SU-DHL-6 (cell line): ENCODE results near the gene LUC7L.
"Not testable (repeated sequence)": the region's sequence is repeated elsewhere in the genome, so short reads cannot be mapped to it uniquely, and the experiment has no call there.

Experiments
- H2AFZ ChIP-seq: fragments of 200-600 bp; sonication (generic); 2 replicates; pipeline ENCODE4 v1.6.1; 2014; ENCODE audit warnings: low read depth, mild to moderate bottlenecking, moderate library complexity, mixed read lengths, antibody characterized with exemption, low read length; ENCODE audit not compliant: severe bottlenecking
- H3F3A ChIP-seq: fragments of 200-600 bp; shearing (Covaris generic); 2 replicates; pipeline ENCODE4 v1.6.0; 2016; ENCODE audit warnings: antibody characterized with exemption, mild to moderate bottlenecking; ENCODE audit not compliant: insufficient read depth
- H3K27ac ChIP-seq: fragments of 200-600 bp; sonication (generic); 2 replicates; pipeline ENCODE4 v1.5.1; 2016; ENCODE audit warnings: low read depth, mild to moderate bottlenecking, low read length, moderate library complexity, mixed read lengths
- H3K27me3 ChIP-seq: fragments of 200-600 bp; sonication (generic), shearing (Covaris generic); 2 replicates; pipeline ENCODE4 v1.6.0; 2014; ENCODE audit warnings: mild to moderate bottlenecking, low read length
- H3K36me3 ChIP-seq: fragments of 200-600 bp; sonication (generic); 2 replicates; pipeline ENCODE4 v1.6.1; 2014; ENCODE audit warnings: mild to moderate bottlenecking, low read length, mixed read lengths
- H3K4me2 ChIP-seq: fragments of 300-600, 200-600 bp; shearing (Covaris generic), sonication (generic); 2 replicates; pipeline ENCODE4 v1.6.0; 2014; ENCODE audit warnings: low read length, low read depth, mild to moderate bottlenecking; ENCODE audit not compliant: poor library complexity, severe bottlenecking
- H3K4me3 ChIP-seq: fragments of 200-600 bp; sonication (generic); 2 replicates; pipeline ENCODE4 v1.5.1; 2014; ENCODE audit warnings: antibody characterized with exemption, low read length, mild to moderate bottlenecking, mixed read lengths; ENCODE audit not compliant: insufficient read depth, poor library complexity, severe bottlenecking
- H3K79me2 ChIP-seq: fragments of 200-600 bp; sonication (generic); 2 replicates; pipeline ENCODE4 v1.6.1; 2014; ENCODE audit warnings: mild to moderate bottlenecking, low read length, moderate library complexity; ENCODE audit not compliant: insufficient read depth
- H3K9ac ChIP-seq: fragments of 200-600 bp; sonication (generic); 2 replicates; pipeline ENCODE4 v1.7.0; 2014; ENCODE audit warnings: mild to moderate bottlenecking, low read length
- H3K9me2 ChIP-seq: fragments of 200-600 bp; sonication (generic); replicated peaks from 2 replicates; pipeline ENCODE4 v1.6.1; 2014; ENCODE audit warnings: low read length; ENCODE audit not compliant: insufficient read depth
- H3K9me3 ChIP-seq: fragments of 200-600 bp; sonication (generic); 2 replicates; pipeline ENCODE4 v1.6.1; 2014; ENCODE audit warnings: low read length, mixed read lengths; ENCODE audit not compliant: insufficient read depth
- H4K20me1 ChIP-seq: fragments of 200-600 bp; sonication (generic); 2 replicates; pipeline ENCODE4 v1.6.1; 2014; ENCODE audit warnings: low read depth, mild to moderate bottlenecking, antibody characterized with exemption, low read length, moderate library complexity, mixed read lengths
- EZH2phosphoT487 ChIP-seq: fragments of 200-600 bp; sonication (generic), shearing (Covaris generic); conservative IDR thresholded peaks from 2 replicates; pipeline ENCODE4 v1.6.1; 2018; ENCODE audit warnings: mild to moderate bottlenecking, antibody characterized with exemption, low read length, moderate library complexity, mixed read lengths
- TF ChIP-seq, protein P1 (sequence below): fragments of 200-600 bp; sonication (generic); IDR thresholded peaks from one replicate; pipeline ENCODE4 v1.5.1; 2017; ENCODE audit warnings: antibody characterized with exemption, mild to moderate bottlenecking, low read length, moderate library complexity; ENCODE audit not compliant: insufficient read depth, poor library complexity, severe bottlenecking

The LUC7L gene

DNA sequence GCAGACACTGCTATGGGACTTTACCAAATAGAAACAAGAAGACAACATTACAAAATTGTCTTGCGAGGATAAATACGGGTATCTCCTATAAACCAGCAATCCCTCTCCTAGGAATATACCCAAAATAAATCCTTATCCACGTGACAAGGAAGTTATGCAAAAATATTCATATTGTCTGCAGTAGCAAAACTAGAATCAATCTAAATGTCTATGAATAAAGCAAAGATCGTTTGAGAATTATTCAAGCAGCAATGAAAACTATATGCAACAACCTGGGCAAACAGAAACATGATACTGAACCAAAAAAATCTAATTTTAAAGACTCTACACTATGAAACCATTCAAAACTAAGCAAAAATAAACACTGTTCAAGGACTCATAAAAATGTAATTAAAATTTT lies 9.2 kb downstream of the LUC7L start:
- TF ChIP-seq, protein P1, sequence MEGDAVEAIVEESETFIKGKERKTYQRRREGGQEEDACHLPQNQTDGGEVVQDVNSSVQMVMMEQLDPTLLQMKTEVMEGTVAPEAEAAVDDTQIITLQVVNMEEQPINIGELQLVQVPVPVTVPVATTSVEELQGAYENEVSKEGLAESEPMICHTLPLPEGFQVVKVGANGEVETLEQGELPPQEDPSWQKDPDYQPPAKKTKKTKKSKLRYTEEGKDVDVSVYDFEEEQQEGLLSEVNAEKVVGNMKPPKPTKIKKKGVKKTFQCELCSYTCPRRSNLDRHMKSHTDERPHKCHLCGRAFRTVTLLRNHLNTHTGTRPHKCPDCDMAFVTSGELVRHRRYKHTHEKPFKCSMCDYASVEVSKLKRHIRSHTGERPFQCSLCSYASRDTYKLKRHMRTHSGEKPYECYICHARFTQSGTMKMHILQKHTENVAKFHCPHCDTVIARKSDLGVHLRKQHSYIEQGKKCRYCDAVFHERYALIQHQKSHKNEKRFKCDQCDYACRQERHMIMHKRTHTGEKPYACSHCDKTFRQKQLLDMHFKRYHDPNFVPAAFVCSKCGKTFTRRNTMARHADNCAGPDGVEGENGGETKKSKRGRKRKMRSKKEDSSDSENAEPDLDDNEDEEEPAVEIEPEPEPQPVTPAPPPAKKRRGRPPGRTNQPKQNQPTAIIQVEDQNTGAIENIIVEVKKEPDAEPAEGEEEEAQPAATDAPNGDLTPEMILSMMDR = no peak
- no peak for TF ChIP-seq EZH2phosphoT487
- Histone ChIP-seq H2AFZ (no peak overlapping the region), H3K79me2 (peaks cover 42% of the 10 kb centered on the region; the same call in 1 of the 2 replicates), H3K9me2 (no peaks in the 10 kb centered on the region), H3K36me3 (peaks cover 14% of the 10 kb centered on the region; the same call in 1 of the 2 replicates), H3F3A (no peaks in the 10 kb centered on the region), H3K27me3 (no peaks in the 10 kb centered on the region), H3K9me3 (no peaks in the 10 kb centered on the region), H3K9ac (no peak overlapping the region), H3K27ac (no peak overlapping the region), H3K4me3 (no peak overlapping the region), H4K20me1 (no peaks in the 10 kb centered on the region), H3K4me2 (no peak overlapping the region)

DNA sequence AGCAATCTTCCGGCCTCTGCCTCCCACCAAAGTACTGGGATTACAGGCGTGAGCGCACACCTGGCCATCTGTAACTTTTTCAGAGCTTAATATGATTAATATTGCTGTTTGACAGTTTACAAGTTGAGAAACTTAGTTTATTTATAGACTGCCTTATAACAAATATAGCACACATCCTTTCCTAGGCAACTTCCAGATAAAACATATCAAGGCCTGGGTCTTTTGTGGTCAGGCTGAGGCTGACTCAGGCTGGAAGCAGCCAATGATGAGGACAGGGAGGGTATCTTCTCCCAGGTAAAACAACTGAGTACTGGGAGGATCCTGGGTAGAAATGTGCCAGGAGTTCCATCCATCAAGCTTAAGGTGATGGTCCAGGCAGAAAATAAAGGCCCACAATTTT lies 16.2 kb downstream of the LUC7L start:
- H3K36me3 ChIP-seq = peaks cover 5% of the 10 kb centered on the region; the same call in 1 of the 2 replicates

DNA sequence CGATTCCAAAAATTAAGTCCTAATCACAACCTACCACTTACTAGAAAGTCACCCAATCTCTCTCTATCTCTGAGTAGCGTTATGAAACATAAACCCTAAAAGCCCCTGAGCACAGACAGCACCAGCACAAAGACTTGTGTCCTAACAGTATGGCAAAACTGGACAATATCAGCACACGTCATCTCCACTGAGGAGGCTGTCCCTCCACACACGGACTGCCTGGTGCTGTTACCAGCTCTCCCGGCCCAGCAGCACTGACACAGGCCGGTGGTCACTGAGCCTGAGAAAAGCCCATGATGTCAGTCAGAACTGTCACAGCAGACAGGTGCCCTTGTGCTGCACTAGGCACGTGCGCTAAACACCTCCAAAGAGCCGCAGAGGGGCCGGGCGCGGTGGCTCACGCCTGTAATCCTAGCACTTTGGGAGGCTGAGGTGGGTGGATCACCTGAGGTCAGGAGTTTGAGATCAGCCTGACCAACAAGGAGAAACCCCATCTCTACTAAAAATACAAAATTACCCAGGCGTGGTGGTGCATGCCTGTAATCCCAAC lies 17.5 kb downstream of the LUC7L start:
- not testable (repeated sequence) for H3K9me3 ChIP-seq, H3K4me2 ChIP-seq, H3K9ac ChIP-seq, H3K4me3 ChIP-seq, H3K36me3 ChIP-seq, H4K20me1 ChIP-seq, H3K27ac ChIP-seq, H3K27me3 ChIP-seq, H3F3A ChIP-seq, H2AFZ ChIP-seq, H3K9me2 ChIP-seq
- peaks cover 49% of the 10 kb centered on the region for H3K79me2 ChIP-seq

More for the DNA sequence above, 16.2 kb downstream of the LUC7L start:
- Histone ChIP-seq H3K4me3 (no peak overlapping the region), H3F3A (0 out of 2 replicates have a peak, but pooled peaks cover 4% of the 10 kb centered on the region), H4K20me1 (no peaks in the 10 kb centered on the region), H3K9ac (no peak overlapping the region), H3K9me3 (no peaks in the 10 kb centered on the region), H2AFZ (no peak overlapping the region), H3K79me2 (peaks cover 56% of the 10 kb centered on the region), H3K27ac (no peak overlapping the region), H3K27me3 (no peaks in the 10 kb centered on the region), H3K9me2 (no peaks in the 10 kb centered on the region), H3K4me2 (no peak overlapping the region)
- TF ChIP-seq, protein P1 = no peak
- TF ChIP-seq EZH2phosphoT487 = no peak

DNA sequence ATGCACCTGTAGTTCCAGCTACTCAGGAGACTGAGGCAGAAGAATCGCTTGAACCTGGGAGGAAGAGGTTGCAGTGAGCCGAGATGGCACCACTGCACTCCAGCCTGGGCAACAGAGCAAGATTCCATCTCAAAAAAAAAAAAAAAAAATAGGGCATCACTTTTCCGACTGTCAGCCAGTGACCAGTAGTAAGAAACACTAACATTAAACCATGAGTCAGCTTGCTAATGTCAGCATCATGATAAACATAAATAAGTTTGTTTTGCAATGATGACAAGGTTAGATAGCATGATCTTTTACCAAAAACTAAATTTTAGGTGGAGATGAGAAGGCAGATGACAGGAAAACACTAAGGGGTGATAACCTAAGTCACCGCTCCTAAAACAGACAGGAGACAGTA lies 19.9 kb downstream of the LUC7L start:
- H3K4me3 ChIP-seq, H3K9me3 ChIP-seq, H3K9me2 ChIP-seq, H3K27ac ChIP-seq, H3K9ac ChIP-seq, H3F3A ChIP-seq, H3K27me3 ChIP-seq, H2AFZ ChIP-seq, H4K20me1 ChIP-seq, H3K4me2 ChIP-seq: not testable (repeated sequence)
- H3K79me2 ChIP-seq = peaks cover 35% of the 10 kb centered on the region
- H3K36me3 ChIP-seq = peaks cover 16% of the 10 kb centered on the region; the same call in 1 of the 2 replicates

DNA sequence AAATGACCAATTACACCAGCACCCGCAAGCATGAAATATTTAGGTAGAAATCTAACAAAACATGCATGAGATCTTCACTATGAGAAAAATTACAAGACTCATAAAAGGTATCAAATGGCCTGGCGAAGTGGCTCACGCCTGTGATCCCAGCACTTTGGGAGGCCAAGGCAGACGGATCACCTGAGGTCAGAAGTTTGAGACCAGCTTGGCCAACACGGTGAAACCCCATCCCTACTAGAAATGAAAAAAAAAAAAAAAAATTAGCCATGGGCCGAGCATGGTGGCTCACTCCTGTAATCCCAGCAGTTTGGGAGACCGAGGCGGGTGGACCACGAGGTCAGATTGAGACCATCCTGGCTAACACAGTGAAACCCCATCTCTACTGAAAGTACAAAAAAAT lies 25.2 kb downstream of the LUC7L start:
- not testable (repeated sequence) for H3K27me3 ChIP-seq, H3K79me2 ChIP-seq, H4K20me1 ChIP-seq, H2AFZ ChIP-seq, H3K9me3 ChIP-seq, H3K4me3 ChIP-seq, H3K9me2 ChIP-seq, H3F3A ChIP-seq, H3K9ac ChIP-seq, H3K27ac ChIP-seq, H3K4me2 ChIP-seq
- H3K36me3 ChIP-seq = peaks cover 21% of the 10 kb centered on the region; the same call in 1 of the 2 replicates
